WTC11 (cell line): ENCODE results near the gene SIT1.
A peak's percentile ranks its signal among the peaks of the same experiment; 100 is the strongest.

Experiments
- AFF4 ChIP-seq: sonication (generic); formaldehyde crosslinking; IDR thresholded peaks from 2 replicates; pipeline ENCODE4 v1.8.1; 2023; ENCODE audit warnings: mild to moderate bottlenecking, missing genetic modification reagents, borderline replicate concordance
- ATF6 ChIP-seq: sonication (generic); formaldehyde crosslinking; IDR thresholded peaks from 2 replicates; pipeline ENCODE4 v1.8.1; 2023; ENCODE audit warnings: mild to moderate bottlenecking, missing genetic modification reagents
- CBFB ChIP-seq: sonication (generic); formaldehyde crosslinking; IDR thresholded peaks from 2 replicates; pipeline ENCODE4 v1.8.1; 2022; ENCODE audit warnings: mild to moderate bottlenecking, low read depth, missing genetic modification reagents
- CREM ChIP-seq: sonication (generic); formaldehyde crosslinking; IDR thresholded peaks from 2 replicates; pipeline ENCODE4 v1.8.1; 2022; ENCODE audit warnings: mild to moderate bottlenecking, missing genetic modification reagents, moderate library complexity
- CTCF ChIP-seq: fragments of 200-600 bp; IDR thresholded peaks from 2 replicates; pipeline ENCODE4 v1.8.0; 2022; ENCODE audit warnings: antibody characterized with exemption
- JAZF1 ChIP-seq: fragments of 250-450 bp; sonication (Bioruptor Pico); IDR thresholded peaks from 2 replicates; pipeline ENCODE4 v1.9.0; 2021; ENCODE audit warnings: moderate library complexity, mild to moderate bottlenecking, inconsistent platforms
- RORB ChIP-seq: fragments of 250-450 bp; sonication (Bioruptor Pico); IDR thresholded peaks from 2 replicates; pipeline ENCODE4 v1.9.0; 2021; ENCODE audit warnings: mild to moderate bottlenecking
- SP1 ChIP-seq: sonication (generic); formaldehyde crosslinking; conservative IDR thresholded peaks from 2 replicates; pipeline ENCODE4 v1.8.1; 2022; ENCODE audit warnings: missing genetic modification reagents
- USF1 ChIP-seq: sonication (generic); formaldehyde crosslinking; IDR thresholded peaks from 2 replicates; pipeline ENCODE4 v1.8.0; 2022; ENCODE audit warnings: mild to moderate bottlenecking, missing genetic modification reagents
- USF2 ChIP-seq: sonication (generic); formaldehyde crosslinking; IDR thresholded peaks from 2 replicates; pipeline ENCODE4 v1.8.1; 2023; ENCODE audit warnings: mild to moderate bottlenecking, missing genetic modification reagents, moderate library complexity
- ZNF121 ChIP-seq: sonication (generic); formaldehyde crosslinking; IDR thresholded peaks from 2 replicates; pipeline ENCODE4 v1.8.0; 2023; ENCODE audit warnings: missing genetic modification reagents
- ZNF219 ChIP-seq: sonication (generic); formaldehyde crosslinking; IDR thresholded peaks from 2 replicates; pipeline ENCODE4 v1.8.0; 2023; ENCODE audit warnings: missing genetic modification reagents, mild to moderate bottlenecking, borderline replicate concordance
- ZNF416 ChIP-seq: fragments of 250-450 bp; sonication (Bioruptor Pico); IDR thresholded peaks from 2 replicates; pipeline ENCODE4 v1.9.0; 2021; ENCODE audit warnings: mild to moderate bottlenecking, inconsistent platforms

GRCh38 chr9:35680331-35681105, 29.8 kb upstream of the SIT1 start:
- TF ChIP-seq CREM (no peak), CBFB (CRISPR knock-in tag) (no peak), USF2 (CRISPR knock-in tag) (no peak), ATF6 (CRISPR knock-in tag) (no peak), CTCF (no peak), ZNF121 (CRISPR knock-in tag) (peak; percentile 87), ZNF219 (CRISPR knock-in tag) (no peak), JAZF1 (CRISPR knock-in tag) (no peak), SP1 (CRISPR knock-in tag) (no peak), AFF4 (CRISPR knock-in tag) (no peak), RORB (CRISPR knock-in tag) (no peak), USF1 (CRISPR knock-in tag) (no peak), ZNF416 (CRISPR knock-in tag) (no peak)
